GM12801 (cell line): ENCODE data around the gene SPOCK1.

Experiments used
- TF ChIP-seq, protein P1 (sequence below): IDR thresholded peaks from one replicate; pipeline ENCODE4 v1.5.1; 2011; ENCODE audit warnings: control low read depth; ENCODE audit not compliant: insufficient read length; ENCODE audit errors: extremely low read depth

The SPOCK1 gene

DNA sequence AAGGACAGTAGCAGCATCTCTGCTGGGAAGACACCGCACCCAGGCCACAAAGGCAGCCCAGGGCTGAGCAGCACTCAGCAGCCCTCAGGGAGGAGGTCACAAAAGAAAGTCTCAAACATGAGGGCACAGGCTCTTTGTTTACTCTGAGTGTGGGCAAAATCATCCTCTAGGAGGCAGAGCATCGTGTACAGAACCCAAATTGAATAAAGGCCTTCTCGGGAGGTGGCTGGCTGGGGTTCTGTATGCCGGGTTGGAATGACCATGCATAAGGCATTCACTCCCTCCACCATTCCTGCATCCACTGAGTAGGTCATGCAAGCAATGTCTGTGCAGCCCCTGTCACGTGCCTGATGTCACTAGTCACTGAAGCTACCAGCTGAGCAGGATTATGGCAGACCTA lies 412.8 kb downstream of the SPOCK1 start:
- TF ChIP-seq, protein P1, sequence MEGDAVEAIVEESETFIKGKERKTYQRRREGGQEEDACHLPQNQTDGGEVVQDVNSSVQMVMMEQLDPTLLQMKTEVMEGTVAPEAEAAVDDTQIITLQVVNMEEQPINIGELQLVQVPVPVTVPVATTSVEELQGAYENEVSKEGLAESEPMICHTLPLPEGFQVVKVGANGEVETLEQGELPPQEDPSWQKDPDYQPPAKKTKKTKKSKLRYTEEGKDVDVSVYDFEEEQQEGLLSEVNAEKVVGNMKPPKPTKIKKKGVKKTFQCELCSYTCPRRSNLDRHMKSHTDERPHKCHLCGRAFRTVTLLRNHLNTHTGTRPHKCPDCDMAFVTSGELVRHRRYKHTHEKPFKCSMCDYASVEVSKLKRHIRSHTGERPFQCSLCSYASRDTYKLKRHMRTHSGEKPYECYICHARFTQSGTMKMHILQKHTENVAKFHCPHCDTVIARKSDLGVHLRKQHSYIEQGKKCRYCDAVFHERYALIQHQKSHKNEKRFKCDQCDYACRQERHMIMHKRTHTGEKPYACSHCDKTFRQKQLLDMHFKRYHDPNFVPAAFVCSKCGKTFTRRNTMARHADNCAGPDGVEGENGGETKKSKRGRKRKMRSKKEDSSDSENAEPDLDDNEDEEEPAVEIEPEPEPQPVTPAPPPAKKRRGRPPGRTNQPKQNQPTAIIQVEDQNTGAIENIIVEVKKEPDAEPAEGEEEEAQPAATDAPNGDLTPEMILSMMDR = no peak

DNA sequence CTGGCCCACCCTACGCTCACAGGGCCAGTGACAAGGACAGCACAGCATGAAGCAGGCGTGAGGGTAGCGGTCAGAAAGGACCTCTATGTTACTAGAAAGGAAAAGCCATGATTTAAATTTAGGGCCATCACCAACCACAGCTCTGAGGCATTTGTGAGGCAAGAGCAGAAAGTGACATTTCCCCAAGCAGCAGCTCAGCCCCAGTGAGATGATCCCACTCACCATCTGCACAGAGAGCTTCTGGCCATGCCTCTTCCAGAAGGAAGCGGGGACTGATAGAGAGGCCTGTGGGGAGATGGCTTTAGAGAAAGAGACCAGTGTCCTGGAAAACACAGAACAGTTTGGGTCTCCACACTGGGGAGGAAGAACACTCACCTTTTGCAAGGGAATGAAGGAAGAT lies 413.9 kb downstream of the SPOCK1 start:
- TF ChIP-seq, protein P1 = no peak

DNA sequence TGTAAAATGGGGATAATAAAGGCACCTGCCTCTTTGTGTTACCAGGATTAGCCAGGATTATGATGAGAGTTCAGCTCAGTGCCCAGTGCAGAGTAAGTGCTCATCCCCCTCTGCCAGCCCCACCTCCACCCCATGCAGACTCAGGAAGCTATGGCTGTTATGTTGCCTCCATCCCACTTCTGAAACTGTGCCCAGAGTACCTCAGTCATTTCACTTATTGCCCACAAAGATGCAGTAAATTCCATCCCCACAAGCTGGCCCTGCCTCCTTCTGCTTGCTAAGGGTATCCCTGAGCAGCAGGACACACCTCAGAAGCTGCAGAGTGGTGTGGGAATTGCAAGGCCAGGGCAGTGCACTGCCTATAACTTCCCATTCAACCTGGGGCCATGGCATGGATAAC lies 415.1 kb downstream of the SPOCK1 start:
- TF ChIP-seq, protein P1 = no peak

DNA sequence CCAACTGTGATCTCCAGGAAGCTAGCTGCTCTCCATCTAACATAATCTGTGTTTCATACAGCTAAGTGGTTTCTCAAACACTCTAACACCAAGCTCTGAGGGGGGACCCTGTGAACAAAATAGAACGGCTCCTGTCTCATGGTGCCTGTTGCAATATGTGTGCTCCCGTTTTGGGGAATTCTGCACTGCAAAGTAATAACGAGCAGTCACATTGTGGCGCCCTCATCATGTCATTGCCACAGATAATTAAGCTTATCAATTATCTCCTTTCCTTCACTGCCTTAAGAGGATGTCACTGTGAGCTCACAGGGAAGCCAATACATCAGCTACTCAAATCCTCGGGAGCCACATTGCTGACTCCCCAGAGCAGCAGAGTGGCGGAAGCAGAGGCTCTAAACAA lies 416.2 kb downstream of the SPOCK1 start:
- TF ChIP-seq, protein P1 = no peak

DNA sequence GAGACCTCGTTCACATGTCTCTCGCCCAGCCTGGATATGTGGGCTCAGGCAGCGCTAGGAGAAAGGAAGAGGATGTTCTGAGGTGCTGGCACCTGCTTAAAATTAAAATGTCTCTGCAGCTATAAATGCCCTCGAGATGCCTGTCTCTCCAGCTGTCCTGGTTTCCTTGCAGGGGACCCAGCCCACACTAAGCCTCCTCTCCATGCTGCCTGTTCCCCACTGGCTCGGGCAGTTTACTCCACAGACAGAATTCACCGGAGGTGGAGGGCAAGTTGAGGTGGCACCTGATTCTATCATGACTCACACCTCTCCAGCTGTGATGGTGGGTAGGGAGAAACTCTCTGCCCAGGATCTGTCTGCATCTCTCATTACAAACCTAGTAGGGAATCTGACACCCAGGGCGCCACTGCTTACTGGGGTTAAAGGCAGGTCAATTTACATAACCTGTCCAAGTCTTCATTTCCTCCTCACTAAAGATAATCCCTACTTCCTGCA lies 420.9 kb downstream of the SPOCK1 start:
- TF ChIP-seq, protein P1 = no peak

DNA sequence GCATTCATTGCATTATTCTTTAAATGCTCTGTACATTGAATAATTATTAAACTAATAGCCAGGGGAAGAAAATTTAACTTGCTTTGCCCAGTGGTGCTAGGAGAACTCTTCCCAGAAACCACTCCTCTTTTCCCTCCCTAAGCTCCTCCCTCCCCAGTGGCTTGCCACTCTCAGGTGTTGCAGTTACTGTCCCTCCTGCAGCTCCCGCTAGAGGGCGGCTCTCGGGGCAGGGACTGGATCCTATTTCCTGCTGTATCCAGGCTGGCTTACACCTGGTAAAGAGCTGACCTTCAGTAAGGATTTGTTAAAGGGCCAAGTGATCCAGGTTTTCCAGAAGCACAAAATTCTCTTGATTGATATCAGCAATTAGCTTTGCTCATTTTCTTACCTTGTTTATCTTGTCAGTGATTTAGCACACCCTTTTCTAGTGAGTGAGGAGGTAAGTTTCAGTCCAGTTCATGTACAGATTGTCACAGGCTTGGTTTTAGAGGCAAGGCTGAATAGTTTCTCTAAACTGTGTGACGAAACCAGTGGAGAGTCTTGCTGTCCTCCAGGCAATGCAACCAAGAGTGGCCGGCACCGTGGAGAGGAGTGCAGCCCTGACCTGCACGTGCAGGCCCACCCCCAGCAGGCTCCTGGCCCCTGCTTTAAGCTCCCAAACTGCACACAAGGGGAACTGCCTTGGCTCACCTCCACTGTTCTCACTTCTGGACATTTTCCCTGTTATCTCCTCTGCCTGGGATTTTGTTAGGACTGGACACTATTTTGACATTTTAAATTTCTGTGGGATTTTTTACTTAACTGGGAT lies 423.8 kb downstream of the SPOCK1 start:
- TF ChIP-seq, protein P1 = no peak

DNA sequence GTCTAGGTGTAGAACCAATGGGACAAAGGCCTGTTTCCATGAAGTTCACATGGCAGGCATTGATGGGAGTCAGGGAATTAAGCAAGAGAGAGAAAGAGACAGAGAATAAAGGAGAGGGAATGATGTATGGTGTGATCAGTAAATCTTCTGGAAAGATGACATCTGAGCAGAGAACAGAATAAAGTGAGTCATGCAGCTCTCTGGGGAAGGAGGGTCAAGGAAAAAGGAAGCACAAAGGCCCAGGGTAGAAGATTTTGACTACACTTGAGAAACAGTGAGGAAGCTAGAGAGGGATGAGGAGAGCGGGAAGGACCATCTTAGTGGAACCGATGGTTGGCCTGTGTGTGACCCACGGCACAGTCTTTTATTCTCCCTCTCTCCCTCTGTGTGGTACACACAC lies 425.9 kb downstream of the SPOCK1 start:
- TF ChIP-seq, protein P1 = no peak
